Breast epithelium (tissue), 4 donors: Measurements from ENCODE around the gene FSHR. TPM values are rescaled to one million over a fixed set of nuclear protein-coding genes. Genes with fewer than 3 reads are reported as not detected.

ENCODE experiments used
- DNase-seq, 2 donors: peaks; one replicate each; pipeline ENCODE4 v3.0.0-alpha.2; 2019; ENCODE audit warnings: low spot score in 2 of 2
- H3K27ac ChIP-seq, 2 donors: fragments of 200-600 bp; sonication (generic) in 1 of 2; one replicate each; pipeline ENCODE4 v1.5.1; 2016 to 2019; ENCODE audit warnings: mild to moderate bottlenecking in 1 of 2
- H3K27me3 ChIP-seq, 2 donors: fragments of 200-600 bp; sonication (generic) in 1 of 2; one replicate each; pipeline versions ENCODE4 v1.5.1 to v1.6.0; 2017 to 2019; ENCODE audit warnings: control low read depth in 1 of 2, mild to moderate bottlenecking in 1 of 2
- H3K36me3 ChIP-seq: fragments of 200-600 bp; one replicate; pipeline ENCODE4 v1.5.1; 2019
- H3K4me1 ChIP-seq, 2 donors: fragments of 200-600 bp; sonication (generic); one replicate each; pipeline ENCODE4 v1.5.1; 2016 to 2019; ENCODE audit warnings: control low read depth in 1 of 2
- H3K4me3 ChIP-seq, 3 donors: fragments of 200-600 bp; sonication (generic); 1 replicate in 2 of 3; 2 replicates in 1 of 3; pipeline ENCODE4 v1.5.1; 2016 to 2019; ENCODE audit warnings: mild to moderate bottlenecking in 3 of 3, moderate library complexity in 2 of 3
- H3K9me3 ChIP-seq, 2 donors: fragments of 200-600 bp; sonication (generic) in 1 of 2; one replicate each; pipeline ENCODE4 v1.5.1; 2016 to 2019; ENCODE audit warnings: control low read depth in 1 of 2
- POLR2A ChIP-seq: fragments of 450-650 bp; IDR thresholded peaks from one replicate; pipeline ENCODE4 v1.6.1; 2016; ENCODE audit warnings: antibody characterized with exemption, mild to moderate bottlenecking, moderate library complexity
- POLR2AphosphoS5 ChIP-seq, 3 donors: sonication (generic); formaldehyde crosslinking; IDR thresholded peaks; one replicate each; pipeline ENCODE4 v1.6.1; 2017; ENCODE audit warnings: antibody characterized with exemption in 3 of 3
- intact Hi-C: fragments of 100-400 bp; cut with DNase I; formaldehyde crosslinking; loops from one replicate; pipeline ENCODE4 v1.15.1; 2023; ENCODE audit warnings: low total_unique reads
- total RNA-seq, 3 donors: library from RNA; depleted of rRNA; stranded (reverse); fragments of >200 nt; gene quantifications; one replicate each; pipeline ENCODE4 v1.1.0, GENCODE V29; 2016
- TF ChIP-seq, protein P1 (sequence below), 3 donors: fragments of 450-650 bp; IDR thresholded peaks; one replicate each; pipeline ENCODE4 v1.5.1; 2016 to 2017; ENCODE audit warnings: antibody characterized with exemption in 3 of 3, mild to moderate bottlenecking in 3 of 3, moderate library complexity in 3 of 3

Gene FSHR
- total RNA-seq, 3 donors from 2014 or later: not detected

DNA sequence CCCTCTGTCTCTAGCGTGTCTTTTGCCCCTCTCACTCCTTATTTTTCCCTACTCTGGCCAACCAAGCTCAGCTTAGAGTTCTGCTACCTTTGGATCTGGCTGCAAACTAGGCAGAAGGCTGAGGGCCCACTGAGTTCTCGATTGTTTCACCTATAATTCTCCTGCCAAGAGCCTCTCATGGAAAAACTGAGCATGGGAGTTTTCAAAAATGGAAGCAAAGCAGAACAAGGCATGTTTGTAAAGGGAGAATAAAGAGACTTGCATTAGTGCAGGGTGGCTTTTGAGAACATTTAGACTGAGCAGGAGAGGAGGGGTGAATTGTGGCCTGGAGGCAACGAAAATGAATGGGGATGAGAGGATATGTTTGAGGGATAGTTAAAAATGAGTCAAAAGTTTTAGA lies 45.9 kb downstream of the FSHR start:
- no peaks in the 10 kb centered on the region for H3K27me3 ChIP-seq
- DNase-seq: no peak
- TF ChIP-seq POLR2A: no peak
- TF ChIP-seq, protein P1, sequence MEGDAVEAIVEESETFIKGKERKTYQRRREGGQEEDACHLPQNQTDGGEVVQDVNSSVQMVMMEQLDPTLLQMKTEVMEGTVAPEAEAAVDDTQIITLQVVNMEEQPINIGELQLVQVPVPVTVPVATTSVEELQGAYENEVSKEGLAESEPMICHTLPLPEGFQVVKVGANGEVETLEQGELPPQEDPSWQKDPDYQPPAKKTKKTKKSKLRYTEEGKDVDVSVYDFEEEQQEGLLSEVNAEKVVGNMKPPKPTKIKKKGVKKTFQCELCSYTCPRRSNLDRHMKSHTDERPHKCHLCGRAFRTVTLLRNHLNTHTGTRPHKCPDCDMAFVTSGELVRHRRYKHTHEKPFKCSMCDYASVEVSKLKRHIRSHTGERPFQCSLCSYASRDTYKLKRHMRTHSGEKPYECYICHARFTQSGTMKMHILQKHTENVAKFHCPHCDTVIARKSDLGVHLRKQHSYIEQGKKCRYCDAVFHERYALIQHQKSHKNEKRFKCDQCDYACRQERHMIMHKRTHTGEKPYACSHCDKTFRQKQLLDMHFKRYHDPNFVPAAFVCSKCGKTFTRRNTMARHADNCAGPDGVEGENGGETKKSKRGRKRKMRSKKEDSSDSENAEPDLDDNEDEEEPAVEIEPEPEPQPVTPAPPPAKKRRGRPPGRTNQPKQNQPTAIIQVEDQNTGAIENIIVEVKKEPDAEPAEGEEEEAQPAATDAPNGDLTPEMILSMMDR (IDR thresholded peaks at IDR 0.05): no peak
- no peak for TF ChIP-seq POLR2AphosphoS5 (IDR thresholded peaks at IDR 0.05)
- no peaks in the 10 kb centered on the region for H3K9me3 ChIP-seq
- no peak overlapping the region for H3K27ac ChIP-seq
- intact Hi-C loops: no loop called here
- H3K4me1 ChIP-seq: no peaks in the 10 kb centered on the region
- H3K4me3 ChIP-seq: no peak overlapping the region
- no peaks in the 10 kb centered on the region for H3K36me3 ChIP-seq

DNA sequence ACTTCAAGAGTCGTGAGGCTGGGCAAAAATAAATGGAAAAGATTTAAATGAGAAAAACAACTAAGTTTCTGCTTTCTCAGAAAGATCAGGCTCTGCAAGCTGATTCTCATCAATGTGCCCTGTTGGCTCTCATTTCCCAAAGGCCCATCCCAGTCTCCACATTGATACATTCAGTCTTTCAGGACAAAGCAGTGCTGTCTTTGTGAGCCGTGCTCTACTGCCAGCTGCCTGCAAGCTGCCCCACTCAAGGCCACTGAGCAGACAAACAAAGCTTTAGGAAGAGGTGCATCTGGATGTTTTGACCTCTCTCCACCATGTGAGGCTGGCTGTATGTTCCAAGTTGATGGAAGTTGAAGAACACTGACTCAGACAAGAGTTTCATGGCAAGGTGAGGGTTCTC lies 48.8 kb downstream of the FSHR start:
- Histone ChIP-seq H3K4me1 (no peaks in the 10 kb centered on the region), H3K9me3 (no peaks in the 10 kb centered on the region), H3K36me3 (no peaks in the 10 kb centered on the region), H3K27ac (no peak overlapping the region), H3K4me3 (no peak overlapping the region), H3K27me3 (no peaks in the 10 kb centered on the region)
- TF ChIP-seq, protein P1 (IDR thresholded peaks at IDR 0.05): no peak
- TF ChIP-seq POLR2A: no peak
- TF ChIP-seq POLR2AphosphoS5 (IDR thresholded peaks at IDR 0.05): no peak
- intact Hi-C loops: no loop called here
- DNase-seq: no peak

DNA sequence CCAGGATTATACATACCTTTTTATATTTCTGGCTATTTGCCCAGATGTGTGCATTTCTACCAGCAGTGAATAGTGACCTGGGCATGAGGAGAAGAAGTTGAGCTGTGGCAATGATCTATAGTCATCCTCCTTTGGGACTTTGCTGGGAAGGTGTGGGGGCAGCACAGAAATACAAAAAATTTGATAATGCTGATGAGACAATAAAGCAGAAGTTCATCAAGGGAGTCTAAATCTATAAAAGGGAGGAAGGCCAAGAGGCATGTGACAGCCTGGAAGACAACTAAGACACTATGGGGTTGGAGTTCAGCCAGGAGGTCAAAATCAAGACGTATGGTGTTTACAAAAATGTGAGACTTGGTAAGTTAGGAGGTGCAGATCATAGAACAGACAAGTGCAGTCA lies 52.2 kb downstream of the FSHR start:
- H3K9me3 ChIP-seq: no peaks in the 10 kb centered on the region
- TF ChIP-seq POLR2A (no peak), POLR2AphosphoS5 (IDR thresholded peaks at IDR 0.05) (no peak)
- TF ChIP-seq, protein P1 (IDR thresholded peaks at IDR 0.05): no peak
- H3K4me1 ChIP-seq: no peaks in the 10 kb centered on the region
- DNase-seq: no peak
- H3K27ac ChIP-seq: no peak overlapping the region
- intact Hi-C loops: no loop called here
- H3K36me3 ChIP-seq: no peaks in the 10 kb centered on the region
- H3K27me3 ChIP-seq: no peaks in the 10 kb centered on the region
- H3K4me3 ChIP-seq: no peak overlapping the region

DNA sequence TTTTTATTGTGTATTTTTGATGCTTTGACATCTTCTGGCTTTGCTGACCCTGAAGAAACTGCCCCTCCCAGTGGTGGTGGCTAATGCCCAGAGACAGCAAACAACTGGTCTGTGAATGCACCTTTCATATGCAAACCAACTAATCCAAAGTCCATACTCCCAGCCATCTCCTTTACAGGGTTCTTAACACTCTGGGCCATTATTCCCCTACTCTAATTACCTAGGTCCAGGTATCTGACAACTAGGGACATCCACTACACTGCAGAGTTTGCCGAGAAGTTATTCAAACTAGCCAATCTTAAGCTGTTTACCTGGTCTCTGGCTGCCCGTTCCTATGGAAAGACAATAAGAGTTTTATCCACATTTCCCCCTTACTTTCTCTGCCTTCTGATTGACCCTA lies 73.6 kb downstream of the FSHR start:
- DNase-seq: no peak
- Histone ChIP-seq H3K27me3 (no peaks in the 10 kb centered on the region), H3K4me3 (no peak overlapping the region), H3K9me3 (no peaks in the 10 kb centered on the region), H3K4me1 (no peaks in the 10 kb centered on the region), H3K36me3 (no peaks in the 10 kb centered on the region), H3K27ac (no peak overlapping the region)
- TF ChIP-seq POLR2A (no peak), POLR2AphosphoS5 (IDR thresholded peaks at IDR 0.05) (no peak)
- TF ChIP-seq, protein P1 (IDR thresholded peaks at IDR 0.05): no peak
- intact Hi-C loops: no loop called here

DNA sequence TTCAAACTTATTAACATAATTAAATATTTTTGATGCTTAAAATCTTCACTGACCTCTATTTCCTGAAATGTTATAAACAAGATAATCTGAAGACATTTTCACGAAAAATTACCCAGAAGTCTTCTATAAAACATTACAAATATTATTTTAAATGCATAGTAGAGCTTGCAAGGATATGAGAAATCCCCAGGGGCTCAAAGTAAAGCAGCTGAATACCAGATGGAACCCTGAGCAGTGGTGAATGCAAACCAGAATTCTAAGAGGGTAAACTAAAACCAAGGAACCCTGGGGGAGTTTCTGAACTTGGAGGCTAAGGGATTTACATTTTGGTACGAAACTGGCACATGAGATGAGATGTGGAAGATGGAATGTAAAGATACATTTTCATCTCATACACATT lies 83.6 kb downstream of the FSHR start:
- no peaks in the 10 kb centered on the region for H3K36me3 ChIP-seq
- no peak for DNase-seq
- peaks cover 0 to 5% of the 10 kb centered on the region in 2 donors for H3K9me3 ChIP-seq
- no peaks in the 10 kb centered on the region for H3K4me1 ChIP-seq
- TF ChIP-seq POLR2A (no peak), POLR2AphosphoS5 (IDR thresholded peaks at IDR 0.05) (no peak)
- TF ChIP-seq, protein P1 (IDR thresholded peaks at IDR 0.05): no peak
- H3K4me3 ChIP-seq: no peak overlapping the region
- H3K27ac ChIP-seq: no peak overlapping the region
- no peaks in the 10 kb centered on the region for H3K27me3 ChIP-seq
- intact Hi-C loops: no loop called here
